Measurements from ENCODE around the gene LRRC72. TPM values are rescaled to one million over a fixed set of nuclear protein-coding genes. Genes with fewer than 3 reads are reported as not detected.

The LRRC72 gene
- total and polyA plus RNA-seq, 2 experiments from 2014 or later: not detected

GRCh38 chr7:16479591-16479990, 47.0 kb upstream of the LRRC72 start:
- DNase-seq (ENCODE audit: low spot score) (no peak), ATAC-seq (no peak)
- Mint-ChIP-seq H3K27me3 (ENCODE audit: insufficient read depth, low read depth, poor library complexity) (no peaks in the 10 kb centered on the region), H3K9me3 (no peaks in the 10 kb centered on the region), H3K4me1 (peaks cover 3% of the 10 kb centered on the region; the same call in 2 of the 3 replicates), H3K27ac (no peak overlapping the region), H3K4me3 (no peak overlapping the region), H3K36me3 (ENCODE audit: low read depth) (no peaks in the 10 kb centered on the region)
- Histone ChIP-seq H3K9me2 (ENCODE audit: insufficient read depth) (0 out of 2 replicates have a peak, but pooled peaks cover 3% of the 10 kb centered on the region), H3F3A (replicated peaks; ENCODE audit: low read depth) (no peaks in the 10 kb centered on the region), H3K79me2 (replicated peaks; ENCODE audit: insufficient read depth) (no peaks in the 10 kb centered on the region), H4K20me1 (replicated peaks; ENCODE audit: insufficient read depth) (no peaks in the 10 kb centered on the region), H3K4me1 (ENCODE audit: insufficient read depth) (no peaks in the 10 kb centered on the region), H3K4me2 (no peak overlapping the region), H2AFZ (0 out of 2 replicates have a peak overlapping the region, but pooled peaks have one; percentile 19), H3K27ac (ENCODE audit: low read depth) (no peak overlapping the region), H3K27me3 (ENCODE audit: insufficient read depth) (no peaks in the 10 kb centered on the region), H3K36me3 (ENCODE audit: insufficient read depth) (no peaks in the 10 kb centered on the region), H3K4me3 (no peak overlapping the region)
- no peak for TF ChIP-seq POLR2AphosphoS5 (IDR thresholded peaks at IDR 0.05; ENCODE audit: low read depth)
- TF ChIP-seq EZH2phosphoT487 (IDR thresholded peaks at IDR 0.05; ENCODE audit: unreplicated experiment): no peak
- TF ChIP-seq CTCF (conservative IDR thresholded peaks at IDR 0.05; ENCODE audit: low read depth in 2 of 2): no peak
- TF ChIP-seq ETS1 (IDR thresholded peaks at IDR 0.05): no peak
- TF ChIP-seq EZH2 (IDR thresholded peaks at IDR 0.05; ENCODE audit: low read depth, unreplicated experiment): no peak
- no peak for TF ChIP-seq ZNF114 (CRISPR knock-in tag; IDR thresholded peaks at IDR 0.05)
- no peak for TF ChIP-seq ZNF462 (CRISPR knock-in tag; IDR thresholded peaks at IDR 0.05)
